ENCODE measurements around the gene COPS9.

DNA sequence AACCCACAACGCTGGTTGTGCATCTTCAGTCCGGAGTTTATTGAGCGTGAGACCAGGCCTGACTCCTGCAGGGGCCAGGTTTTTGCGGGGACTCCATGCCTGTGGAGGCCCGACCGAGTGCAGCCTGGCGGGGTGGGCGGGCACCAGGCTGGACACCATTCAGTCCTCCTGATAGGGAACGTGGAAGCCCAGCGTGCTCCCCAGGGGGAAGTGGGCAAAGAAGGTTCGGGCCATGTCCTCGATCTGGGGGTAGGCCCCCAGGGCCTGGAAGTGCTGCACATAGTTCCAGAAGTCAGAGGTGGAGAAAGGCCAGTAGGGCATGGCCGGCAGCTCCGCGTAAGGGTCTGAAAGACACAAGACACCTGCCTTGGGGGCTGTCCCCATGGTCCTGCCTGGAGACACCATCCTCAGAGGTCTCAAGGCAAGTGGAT, 2.9 kb upstream of the COPS9 start:
- no peak for TF ChIP-seq POLR2AphosphoS5 (IDR thresholded peaks at IDR 0.05; ENCODE audit: low read depth, low read length)
- no peak for TF ChIP-seq TAF1 (IDR thresholded peaks at IDR 0.05; ENCODE audit: low read depth, low read length)
- TF ChIP-seq POLR2A (IDR thresholded peaks at IDR 0.05; ENCODE audit: low read depth, low read length) = no peak
- TF ChIP-seq SPI1 (IDR thresholded peaks at IDR 0.05; ENCODE audit: low read depth, low read length) = no peak
- no peak for TF ChIP-seq POU2F2 (IDR thresholded peaks at IDR 0.05; ENCODE audit: low read depth, low read length)
